Pons (tissue), 1 donor: ENCODE measurements around the gene ACTMAP.
"Not testable (repeated sequence)": the region's sequence is repeated elsewhere in the genome, so short reads cannot be mapped to it uniquely, and the experiment has no call there.

Experiments used
- DNase-seq: peaks from one replicate; pipeline ENCODE4 v3.0.0-alpha.2; 2016; ENCODE audit warnings: low spot score

ACTMAP gene

DNA sequence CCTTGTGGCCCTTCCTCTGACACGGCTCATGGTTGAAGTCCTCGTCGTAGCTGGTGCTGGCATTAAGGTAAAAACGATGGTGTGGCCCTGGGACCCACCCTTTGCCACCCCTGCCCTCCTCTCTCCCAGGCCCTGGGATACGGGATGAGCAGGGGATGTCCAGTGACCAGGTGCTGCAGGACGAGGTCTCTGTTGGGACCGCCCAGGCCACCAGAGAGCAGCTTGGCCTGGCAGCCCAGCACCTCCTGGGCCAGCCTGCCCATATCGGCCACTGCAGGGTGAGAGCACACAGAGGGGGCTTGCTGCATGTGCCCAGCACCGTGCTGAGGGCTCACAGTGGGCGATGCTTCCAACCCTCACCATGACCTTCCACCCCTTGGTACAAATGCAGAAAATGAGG, 6.4 kb downstream of the ACTMAP start:
- DNase-seq: no peak

DNA sequence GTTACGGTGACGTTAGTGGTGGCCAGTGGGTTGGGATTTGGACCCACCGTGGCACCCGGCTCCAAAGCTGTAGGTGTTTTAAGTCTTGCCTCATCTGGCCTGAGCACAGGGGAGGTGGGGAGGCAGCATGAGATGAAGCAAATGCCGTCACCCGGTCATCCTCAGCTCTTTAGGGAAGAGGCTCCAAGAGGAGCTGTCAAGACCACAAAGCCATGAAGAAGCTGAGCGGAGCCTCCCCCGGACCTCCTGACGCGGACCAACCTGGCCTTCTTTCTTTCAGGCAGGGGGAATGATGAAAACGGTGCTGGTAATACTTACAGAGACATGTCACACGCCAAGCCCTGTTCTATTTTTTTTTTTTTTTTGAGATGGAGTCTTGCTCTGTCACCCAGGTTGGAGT, 7.4 kb downstream of the ACTMAP start:
- DNase-seq: no peak

DNA sequence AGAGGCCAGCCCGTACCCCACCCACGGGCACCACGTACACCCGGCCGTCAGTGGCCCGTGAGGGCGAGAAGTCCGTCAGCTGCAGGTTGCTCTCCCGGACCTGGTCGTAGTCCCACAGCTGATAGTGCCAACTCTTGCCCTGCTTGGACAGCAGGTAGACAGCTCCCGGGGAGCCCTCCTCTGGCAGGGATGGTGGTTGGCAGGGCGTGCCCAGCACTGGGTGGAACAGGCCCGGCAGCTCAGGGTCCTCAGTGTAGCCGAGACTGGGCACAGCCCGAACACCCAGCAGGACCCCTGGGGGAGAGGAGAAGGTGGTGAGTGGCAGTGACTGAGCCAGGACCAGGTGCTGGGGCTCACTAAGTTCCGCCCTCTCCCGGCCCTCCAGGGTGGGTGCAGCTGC, 7.8 kb downstream of the ACTMAP start:
- no peak for DNase-seq

DNA sequence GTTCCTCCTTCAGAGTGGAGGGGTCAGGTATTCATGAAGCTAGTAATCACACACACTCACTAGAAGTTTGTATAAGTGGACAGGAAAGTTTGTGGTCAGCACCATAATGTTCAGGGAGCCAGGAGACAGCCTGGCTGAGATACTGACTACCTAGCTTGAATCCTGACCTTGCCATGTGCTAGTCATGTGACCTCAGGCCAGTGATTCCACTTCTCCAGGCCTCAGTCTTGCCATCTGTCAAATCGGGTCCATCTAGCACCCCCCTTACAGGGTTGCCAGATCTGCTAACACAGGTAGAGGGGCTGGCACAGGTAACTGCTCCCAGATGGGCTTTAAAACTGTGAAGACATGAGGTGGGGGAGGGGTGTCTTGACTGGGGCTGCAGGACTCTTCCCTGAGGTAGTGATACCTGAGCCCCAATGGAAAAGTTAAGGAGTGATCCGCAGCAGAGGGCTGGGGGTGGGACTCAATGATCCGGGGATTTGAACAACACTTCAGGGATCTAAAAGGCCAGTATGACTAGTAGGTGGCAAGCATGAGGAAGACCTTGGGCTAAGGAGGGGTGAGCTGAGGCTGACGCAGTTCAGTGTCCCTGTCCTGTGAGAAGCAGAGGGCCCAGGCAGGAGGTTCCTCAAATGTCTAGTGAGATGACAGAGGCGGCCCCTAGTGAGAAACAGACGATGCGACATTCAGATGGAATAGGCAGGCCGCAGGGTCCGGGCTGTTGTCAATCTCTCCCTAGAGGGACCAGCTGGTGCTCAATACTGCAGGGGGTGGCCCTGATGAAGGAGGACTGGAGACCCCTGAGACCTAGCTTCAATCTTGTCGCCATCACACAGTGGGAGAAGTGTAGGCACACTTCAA, 8.5 kb downstream of the ACTMAP start:
- no peak for DNase-seq

DNA sequence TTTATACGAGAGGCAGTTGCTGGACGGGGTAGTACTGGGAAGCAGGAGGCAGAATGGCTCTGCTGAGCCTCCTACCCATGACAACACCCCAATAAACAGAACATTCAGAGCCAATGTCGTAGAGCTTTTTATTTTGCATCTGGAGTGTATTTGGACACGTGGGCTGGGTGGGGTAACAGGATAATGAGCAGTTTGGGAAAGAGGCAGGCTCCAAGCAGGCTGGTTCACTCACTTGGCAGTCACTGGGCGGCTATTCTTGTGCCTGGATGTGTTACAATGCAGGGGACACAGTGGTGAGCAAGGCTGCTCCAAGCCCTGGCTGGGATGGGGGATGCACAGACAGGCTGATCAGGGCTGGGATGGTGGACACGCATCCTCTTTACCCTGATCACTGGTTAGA, 9.5 kb downstream of the ACTMAP start:
- no peak for DNase-seq

DNA sequence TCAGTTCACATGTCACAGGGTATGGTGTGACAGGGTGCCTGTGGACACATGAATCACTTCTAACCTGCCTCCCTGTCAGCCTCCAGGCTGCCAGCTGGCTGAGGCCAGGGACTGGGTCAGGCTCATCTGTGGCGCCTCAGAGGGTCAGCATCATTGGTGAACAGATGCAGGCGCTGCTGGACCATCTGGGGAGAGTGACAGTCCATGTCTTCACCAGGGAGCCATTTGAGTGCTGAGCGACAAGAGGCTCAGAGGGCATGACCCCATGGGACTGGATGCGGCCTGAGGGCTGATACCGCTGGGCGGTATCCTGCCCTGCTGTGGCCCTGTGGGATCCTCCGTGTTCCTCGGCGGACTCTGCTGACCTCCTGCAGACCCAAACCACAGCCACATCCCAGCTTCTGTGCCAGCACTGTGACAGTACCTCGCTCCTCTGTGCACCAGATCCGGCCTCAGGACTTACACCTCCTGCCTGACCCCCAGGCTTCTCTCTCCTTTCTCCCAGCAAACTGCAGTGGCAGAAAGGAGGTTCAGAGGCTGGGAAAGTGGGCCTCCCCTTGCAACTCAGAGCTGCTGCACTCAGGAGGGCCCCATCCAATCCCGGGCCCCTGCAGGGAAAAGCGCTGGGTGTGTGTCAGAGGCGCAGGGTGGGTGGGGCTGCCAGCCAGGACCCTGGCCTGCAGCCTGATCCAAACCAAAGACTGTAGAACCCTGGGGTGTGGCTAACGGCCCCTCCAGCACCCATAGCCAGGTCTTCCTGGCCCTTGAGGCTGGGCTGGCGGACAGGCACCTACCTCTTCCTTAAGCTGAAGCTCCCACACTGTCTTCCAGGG, 10.2 kb downstream of the ACTMAP start:
- DNase-seq: no peak

DNA sequence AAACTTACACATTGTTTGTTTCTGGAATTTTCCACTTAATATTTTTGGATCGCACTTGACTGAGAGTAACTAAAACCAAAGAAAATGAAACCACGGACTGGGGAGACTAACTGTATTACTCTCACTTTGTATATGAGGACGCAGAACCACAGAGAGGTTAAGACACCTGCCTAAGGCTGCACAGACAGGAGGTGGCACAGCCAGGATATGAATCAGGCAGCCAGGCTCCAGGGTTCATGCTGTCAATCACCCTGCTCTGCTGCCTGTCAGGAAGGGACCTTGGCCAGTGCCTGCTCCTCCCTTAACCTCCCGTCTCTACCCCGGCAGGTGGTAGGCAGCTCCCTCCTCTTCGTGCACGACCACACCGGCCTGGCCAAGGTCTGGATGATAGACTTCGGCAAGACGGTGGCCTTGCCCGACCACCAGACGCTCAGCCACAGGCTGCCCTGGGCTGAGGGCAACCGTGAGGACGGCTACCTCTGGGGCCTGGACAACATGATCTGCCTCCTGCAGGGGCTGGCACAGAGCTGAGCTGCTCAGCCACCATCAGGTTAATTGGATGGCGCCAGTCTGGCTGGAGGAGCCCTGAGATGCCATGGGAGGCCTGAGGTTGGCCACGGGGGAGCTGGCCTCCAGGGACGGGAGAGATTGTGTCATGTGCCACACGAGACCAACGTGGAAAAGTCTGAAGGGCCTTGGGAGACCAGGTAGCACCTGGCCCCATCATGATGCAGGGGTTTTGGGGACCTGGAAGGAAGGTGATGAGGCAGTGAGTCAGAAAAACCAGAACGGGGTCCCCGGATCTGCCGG, 11.0 kb downstream of the ACTMAP start:
- no peak for DNase-seq

DNA sequence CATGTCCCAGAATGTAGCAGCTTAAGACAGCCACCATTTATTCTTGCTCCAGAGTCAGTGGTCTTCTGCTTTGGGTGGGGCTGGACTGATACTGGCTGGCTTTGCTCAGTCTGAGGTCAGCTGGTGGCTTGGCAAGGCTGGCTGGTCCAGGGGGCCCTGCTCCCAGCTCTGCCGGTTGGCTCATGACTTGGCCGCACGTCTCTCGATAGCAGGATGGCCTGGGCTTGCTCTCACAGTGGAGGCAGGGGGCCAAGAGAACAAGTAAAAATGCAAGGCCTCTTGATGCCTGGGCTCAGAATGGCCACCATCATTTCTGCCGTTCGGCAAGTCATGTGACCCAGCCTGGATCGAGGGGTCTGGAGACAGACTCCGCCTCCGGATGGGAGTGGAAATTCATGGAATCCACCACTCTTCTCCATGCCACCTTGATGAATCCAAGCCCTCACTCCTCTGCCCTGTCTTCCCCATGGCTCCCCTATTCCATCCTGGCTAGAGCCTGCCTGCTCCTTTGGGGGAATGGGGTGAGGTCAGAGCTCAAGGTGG, 13.1 kb downstream of the ACTMAP start:
- DNase-seq: no peak

DNA sequence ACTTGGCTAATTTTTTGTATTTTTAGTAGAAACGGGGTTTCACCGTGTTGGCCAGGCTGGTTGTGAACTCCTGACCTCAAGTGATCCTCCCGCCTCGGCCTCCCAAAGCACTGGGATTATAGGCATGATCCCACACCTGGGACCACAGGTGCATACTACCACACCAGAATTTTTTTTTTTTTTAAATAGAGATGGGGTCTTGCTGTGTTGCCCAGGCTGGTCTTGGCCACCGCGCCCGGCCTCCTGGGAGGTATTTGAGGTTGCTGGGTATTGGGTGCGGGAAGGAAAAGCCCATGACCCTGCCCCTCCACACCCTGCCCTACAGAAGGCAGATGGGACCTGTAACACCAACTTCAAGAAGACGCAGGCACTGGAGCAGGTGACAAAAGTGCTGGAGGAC, 13.6 kb downstream of the ACTMAP start:
- no peak for DNase-seq

DNA sequence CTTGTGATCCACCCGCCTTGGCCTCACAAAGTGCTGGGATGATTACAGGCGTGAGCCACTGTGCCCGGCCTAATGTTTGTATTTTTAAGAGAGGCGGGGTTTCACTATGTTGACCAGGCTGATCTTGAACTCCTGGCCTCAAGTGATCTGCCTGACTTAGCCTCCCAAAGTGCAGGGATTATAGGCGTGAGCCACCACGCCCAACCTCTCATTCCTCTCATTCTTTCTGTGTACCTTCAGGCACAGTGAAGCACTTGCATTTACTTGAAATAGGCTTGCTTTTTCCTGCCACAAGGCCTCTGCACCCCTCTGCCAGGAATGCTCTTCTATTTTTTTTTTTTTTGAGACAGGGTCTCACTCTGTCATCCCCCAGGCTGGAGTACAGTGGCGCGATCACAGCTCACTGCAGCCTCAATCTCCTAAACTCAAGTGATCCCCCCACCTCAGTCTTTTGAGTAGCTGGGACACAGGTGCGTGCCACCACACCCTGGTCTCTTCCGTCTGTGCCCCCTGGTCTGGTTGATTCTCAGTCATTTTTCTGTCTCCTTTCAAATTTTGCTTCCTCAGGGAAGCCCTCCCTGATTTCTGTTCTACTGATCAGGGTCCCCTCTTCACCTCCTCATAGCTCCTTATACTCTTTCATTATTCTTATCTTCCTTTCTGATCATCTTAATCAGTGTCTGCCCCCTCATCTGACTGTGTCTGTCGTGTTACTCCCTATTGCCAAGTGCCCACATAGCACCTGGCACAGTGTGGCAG, 15.1 kb downstream of the ACTMAP start:
- no peak for DNase-seq

DNA sequence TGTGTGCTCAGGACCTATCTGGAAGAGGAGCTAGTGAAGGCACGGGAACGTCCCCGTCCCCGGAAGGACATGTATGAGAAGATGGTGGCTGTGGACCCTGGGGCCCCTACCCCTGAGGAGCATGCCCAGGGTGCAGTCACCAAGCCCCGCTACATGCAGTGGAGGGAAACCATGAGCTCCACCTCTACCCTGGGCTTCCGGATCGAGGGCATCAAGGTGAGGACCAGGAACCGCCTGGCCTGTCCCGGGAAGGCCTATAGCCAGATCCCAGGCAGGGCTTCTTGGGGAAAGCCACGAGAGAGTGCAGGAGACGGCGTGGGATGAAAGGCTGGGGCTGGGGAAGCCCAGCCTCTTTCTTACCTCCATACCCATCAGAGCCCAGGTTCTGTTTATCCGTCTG, 17.1 kb downstream of the ACTMAP start:
- DNase-seq: no peak

DNA sequence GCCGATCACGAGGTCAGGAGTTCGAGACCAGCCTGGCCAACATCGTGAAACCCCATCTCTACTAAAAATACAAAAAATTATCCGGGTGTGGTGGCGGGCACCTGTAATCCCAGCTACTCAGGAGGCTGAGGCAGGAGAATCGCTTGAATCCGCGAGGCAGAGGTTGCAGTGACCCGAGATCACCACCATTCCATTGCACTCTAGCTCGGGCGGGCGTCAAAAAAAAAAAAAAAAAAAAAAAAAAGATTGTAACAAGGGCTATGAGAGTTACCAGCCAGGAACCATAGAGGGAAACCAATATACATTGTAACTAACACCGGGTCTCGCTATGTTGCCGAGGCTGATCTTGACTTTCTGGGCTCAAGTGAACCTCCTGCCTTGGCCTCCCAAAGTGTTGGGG, 18.0 kb downstream of the ACTMAP start:
- DNase-seq: not testable (repeated sequence)

DNA sequence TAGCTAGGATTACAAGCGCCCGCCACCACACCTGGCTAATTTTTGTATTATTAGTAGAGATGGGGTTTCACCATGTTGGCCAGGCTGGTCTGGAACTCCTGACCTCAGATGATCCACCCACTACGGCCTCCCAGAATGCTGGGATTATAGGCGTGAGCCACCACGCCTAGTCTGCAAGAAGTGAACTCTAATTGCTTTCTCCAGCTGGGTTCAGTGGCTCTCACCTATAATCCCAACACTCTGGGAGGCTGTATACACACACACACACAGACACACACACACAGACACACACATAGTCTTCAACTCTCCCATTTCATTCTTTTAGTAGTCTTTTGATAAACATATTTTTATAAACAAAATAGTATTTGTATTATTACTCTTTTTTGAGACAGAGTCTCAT, 20.2 kb downstream of the ACTMAP start:
- DNase-seq: not testable (repeated sequence)

DNA sequence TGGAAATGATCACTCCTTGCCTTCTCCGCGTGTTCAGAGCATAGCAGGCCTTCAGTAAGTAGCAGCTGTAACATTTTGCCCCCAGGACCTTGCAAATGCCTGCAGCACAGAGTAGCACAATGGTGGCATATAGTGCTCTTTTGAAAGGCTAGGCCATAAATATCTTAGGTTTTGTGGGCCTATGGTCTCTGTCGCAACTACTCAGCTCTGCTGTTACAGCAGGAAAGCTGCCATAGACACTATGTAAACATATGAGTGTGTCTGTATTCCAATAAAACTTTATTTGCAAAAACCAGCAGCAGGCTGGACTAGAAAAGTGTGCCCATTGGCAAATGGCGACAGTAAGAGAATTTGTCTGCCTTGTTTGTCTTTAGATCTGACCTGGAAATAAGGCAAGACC, 24.0 kb downstream of the ACTMAP start:
- DNase-seq: no peak

DNA sequence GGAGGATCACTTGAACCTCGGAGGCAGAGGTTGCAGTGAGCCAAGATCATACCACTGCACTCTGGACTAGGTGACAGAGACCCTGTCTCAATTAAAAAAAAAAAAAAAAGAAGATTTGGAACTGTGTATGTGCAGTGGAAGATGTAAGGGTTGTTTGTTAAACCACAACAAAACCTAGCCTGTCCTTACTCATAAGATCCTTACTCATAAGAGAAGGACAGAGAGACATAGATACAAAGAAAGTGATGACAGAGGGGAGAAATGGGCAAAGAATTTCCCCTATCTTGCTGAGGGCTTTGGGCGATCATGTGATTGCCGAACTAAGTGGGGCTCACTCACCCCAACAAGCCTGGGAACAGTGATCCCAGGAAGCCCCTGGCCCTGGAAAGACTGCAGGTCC, 25.4 kb downstream of the ACTMAP start:
- no peak for DNase-seq

DNA sequence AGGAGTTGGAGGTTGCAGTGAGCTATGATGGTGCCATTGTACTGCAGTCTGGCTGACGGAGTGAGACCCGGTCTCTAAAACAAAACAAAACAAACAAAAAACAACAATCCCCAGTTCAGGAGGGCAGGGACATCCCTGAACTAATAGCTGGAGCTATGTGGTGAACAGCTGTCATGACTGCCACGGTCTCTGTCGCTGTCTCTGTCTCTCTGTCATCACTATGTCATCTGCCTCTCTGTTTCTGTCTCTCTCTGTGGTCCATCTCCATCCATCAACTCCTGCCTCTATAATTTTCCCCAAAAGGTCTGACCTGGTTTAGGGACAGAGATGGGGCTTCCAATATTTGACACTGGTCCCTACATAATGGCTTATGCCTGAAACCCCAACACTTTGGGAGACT, 26.0 kb downstream of the ACTMAP start:
- no peak for DNase-seq

DNA sequence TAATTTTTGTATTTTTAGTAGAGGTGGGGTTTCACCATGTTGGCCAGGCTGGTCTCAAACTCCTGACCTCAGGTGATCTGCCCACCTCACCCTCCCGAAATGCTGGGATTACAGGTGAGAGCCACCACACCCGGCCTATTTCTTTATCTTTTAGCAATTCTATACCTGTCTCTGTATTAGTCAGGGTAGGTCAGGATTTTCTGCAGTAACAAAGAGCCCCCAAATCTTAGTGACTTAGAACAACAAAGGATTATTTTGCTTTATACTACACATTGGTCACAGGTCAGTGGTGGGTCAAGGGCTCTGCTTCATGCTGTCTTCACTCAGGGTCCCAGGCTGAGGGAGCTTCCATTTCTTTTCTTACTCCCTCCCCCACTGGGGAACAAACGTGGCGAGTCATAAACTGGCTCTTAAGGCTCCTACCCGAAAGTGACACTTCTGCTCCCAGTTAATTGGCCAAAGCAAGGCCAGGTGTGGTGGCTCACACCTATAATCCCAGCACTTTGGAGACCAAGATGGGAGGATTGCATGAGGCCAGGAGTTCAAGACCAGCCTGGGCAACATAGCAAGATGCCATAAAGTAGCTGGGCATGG, 26.5 kb downstream of the ACTMAP start:
- DNase-seq: no peak

DNA sequence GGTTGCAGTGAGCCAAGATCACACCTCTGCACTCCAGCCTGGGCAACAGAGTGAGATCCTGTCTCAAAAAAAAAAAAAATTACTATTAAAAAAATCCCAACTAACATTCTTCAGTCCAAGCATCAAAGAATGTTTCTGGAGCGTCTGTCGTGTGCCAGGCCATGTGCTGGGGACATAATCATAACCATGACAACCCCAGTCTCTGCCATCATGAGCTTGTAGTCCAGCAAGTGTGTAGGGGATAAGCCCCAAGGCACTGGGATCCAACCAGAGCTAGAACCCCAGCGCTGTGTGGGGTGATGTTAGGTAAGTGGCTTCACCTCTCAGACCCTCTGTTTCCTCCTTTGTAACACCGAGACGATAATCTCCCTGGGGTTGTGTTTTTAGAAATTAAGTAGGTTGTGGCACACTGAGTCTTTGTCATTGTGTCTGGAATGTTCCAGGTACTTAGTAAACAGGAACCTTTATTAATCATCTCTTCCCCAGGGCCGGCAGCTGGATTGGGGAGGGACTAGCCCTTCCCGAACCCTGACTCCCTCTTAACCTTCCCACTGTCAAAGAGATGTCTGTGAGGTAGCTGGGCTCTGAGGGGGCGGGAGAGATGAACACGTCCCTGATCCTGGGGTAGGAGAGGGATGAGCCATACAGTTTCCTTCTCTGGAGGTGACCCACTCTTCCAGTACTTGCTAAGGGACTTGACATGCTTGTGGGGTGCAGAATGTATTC, 28.2 kb downstream of the ACTMAP start:
- DNase-seq: no peak

DNA sequence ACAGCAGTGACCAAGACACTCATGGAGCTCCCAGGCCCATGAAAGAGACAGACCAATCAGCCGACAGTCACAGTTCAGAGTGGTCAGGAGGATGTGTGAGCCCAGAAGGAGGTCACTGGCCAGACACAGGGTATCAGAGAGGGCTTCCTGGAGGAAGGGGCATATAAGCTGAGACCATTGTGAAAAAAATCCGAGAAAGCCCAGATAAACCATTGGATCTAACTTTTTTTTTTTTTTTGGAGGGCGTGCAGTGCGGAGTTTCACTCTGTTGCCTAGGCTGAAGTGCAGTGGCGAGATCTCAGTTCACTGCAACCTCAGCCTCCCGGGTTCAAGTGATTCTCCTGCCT, 29.2 kb downstream of the ACTMAP start:
- no peak for DNase-seq

DNA sequence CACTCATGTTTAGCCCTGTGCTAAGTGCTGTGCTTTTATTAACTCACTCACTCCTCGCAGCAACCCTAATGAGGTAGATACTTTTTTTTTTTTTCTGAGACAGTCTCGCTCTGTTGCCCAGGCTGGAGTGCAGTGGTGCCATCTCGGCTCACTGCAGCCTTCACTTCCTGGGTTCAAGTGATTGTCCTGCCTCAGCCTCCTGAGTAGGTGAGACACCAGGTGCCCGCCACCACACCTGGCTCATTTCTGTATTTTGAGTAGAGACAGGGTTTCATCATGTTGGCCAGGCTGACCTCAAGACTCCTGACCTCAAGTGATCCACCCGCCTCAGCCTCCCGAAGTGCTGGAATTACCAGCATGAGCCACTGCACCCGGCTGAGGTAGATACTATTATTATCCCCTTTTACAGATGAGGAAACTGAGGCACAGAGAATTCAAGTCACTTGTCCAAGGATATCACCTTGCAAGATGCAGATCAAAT, 30.8 kb downstream of the ACTMAP start:
- no peak for DNase-seq
